Central memory CD4-positive, alpha-beta T cell (primary cell): ENCODE data around the gene SLC30A2.

Experiments used
- DNase-seq: peaks from one replicate; pipeline ENCODE4 v3.0.0; 2022

The SLC30A2 gene

GRCh38 chr1:26020941-26021646 is 24.8 kb downstream of the SLC30A2 start:
- no peak for DNase-seq

- DNase-seq = no peak
These were observed 25.6 kb downstream of the SLC30A2 start for GRCh38 chr1:26020330-26020768.

- no peak for DNase-seq
These were observed 26.1 kb downstream of the SLC30A2 start for GRCh38 chr1:26019641-26020315.

GRCh38 chr1:26017606-26018005 is 28.3 kb downstream of the SLC30A2 start:
- DNase-seq = no peak

- DNase-seq = no peak
These were observed 28.9 kb downstream of the SLC30A2 start for GRCh38 chr1:26016953-26017545.

- no peak for DNase-seq
These were observed 29.5 kb downstream of the SLC30A2 start for GRCh38 chr1:26016258-26016952.

- DNase-seq = no peak
These were observed 30.6 kb downstream of the SLC30A2 start for GRCh38 chr1:26015358-26015757.

- DNase-seq = no peak
These were observed 31.7 kb downstream of the SLC30A2 start for GRCh38 chr1:26014179-26014578.

GRCh38 chr1:26012864-26013263 is 33.1 kb downstream of the SLC30A2 start:
- DNase-seq = no peak

- no peak for DNase-seq
These were observed 35.1 kb downstream of the SLC30A2 start for GRCh38 chr1:26010825-26011224.

GRCh38 chr1:26009796-26010447 is 36.0 kb downstream of the SLC30A2 start:
- DNase-seq = no peak

- DNase-seq = no peak
These were observed 39.2 kb downstream of the SLC30A2 start for GRCh38 chr1:26006710-26007109.

GRCh38 chr1:26005434-26006105 is 40.3 kb downstream of the SLC30A2 start:
- DNase-seq = no peak

- no peak for DNase-seq
These were observed 42.2 kb downstream of the SLC30A2 start for GRCh38 chr1:26003756-26004155.

GRCh38 chr1:26003262-26003661 is 42.7 kb downstream of the SLC30A2 start:
- no peak for DNase-seq

- no peak for DNase-seq
These were observed 46.7 kb downstream of the SLC30A2 start for GRCh38 chr1:25999041-25999800.

- peak; percentile 97 for DNase-seq
These were observed 47.8 kb downstream of the SLC30A2 start, which contains the start of gene PAFAH2 for GRCh38 chr1:25997828-25998761. Gene PAFAH2, minus strand, starts transcription at chr1:25998063. Its CDS starts 7,247 bp downstream, at chr1:25990816.

GRCh38 chr1:25996966-25997827 is 48.7 kb downstream of the SLC30A2 start:
- peak; percentile 7 for DNase-seq
